Stimulated activated CD8-positive, alpha-beta memory T cell treated with anti-CD3 and anti-CD28 coated beads, Interleukin-4, amount 100 ng/mL, for 1 hour (primary cell): ENCODE data around the gene RNF167.

ENCODE experiments used
- DNase-seq, 2 donors: peaks; one replicate each; pipeline ENCODE4 v3.0.0-alpha.2; 2020; ENCODE audit warnings: low read depth in 2 of 2, low spot score in 1 of 2

RNF167 gene

DNA sequence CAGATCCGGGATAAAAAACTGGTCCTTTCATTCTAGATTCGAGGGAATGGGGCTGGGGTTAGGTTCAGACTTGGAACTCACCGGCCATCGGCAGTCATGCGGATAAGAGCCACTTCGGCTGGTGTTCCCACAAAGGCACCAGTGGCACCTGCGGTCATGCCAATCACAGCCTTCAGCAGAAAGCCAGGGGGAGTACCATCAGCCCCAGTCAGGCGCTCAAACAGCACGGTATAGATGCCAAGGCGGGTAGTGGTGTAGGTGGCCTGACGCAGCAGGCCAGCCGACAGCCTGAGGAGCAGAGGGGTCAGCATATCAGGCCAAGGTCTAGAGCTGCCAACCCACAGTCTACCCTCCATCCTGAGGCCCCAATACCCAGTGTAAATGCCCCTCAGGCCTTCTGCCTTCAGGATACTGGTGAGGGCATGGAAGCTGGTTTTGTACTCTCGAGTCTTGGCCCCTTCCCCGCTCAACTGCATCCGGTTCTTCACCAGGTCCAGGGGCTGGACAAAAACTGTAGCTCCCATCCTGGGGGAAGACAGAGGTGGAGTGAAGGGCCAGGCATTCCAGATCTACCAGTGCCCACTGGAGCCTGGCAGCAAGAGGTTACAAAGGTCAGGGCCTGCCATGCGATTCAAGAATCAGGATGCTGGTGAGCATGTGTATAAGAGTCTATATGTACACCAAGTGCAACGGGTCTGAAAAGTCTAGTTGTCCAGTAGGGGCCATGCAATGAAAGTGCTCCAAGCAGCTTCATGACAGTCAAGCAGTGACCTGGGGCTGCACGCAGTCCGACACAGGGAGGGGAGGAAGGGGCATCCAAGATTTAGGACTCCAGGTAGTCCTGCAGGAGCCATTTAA is 1.2 kb upstream of the RNF167 start:
- no peak for DNase-seq

DNA sequence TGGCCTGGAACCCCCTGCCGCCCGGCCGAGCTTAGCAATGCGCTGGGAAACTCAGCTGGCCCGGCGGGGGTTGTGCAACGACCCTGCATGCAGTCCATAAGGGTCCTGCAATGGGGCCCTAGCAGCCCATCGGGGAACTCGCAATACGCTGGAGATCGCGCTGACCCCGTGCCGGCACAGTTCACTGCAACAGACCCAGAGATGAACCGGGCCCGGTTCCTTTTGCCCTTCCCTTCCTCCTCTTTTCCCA is 597 bp upstream of the RNF167 start:
- DNase-seq = no peak

DNA sequence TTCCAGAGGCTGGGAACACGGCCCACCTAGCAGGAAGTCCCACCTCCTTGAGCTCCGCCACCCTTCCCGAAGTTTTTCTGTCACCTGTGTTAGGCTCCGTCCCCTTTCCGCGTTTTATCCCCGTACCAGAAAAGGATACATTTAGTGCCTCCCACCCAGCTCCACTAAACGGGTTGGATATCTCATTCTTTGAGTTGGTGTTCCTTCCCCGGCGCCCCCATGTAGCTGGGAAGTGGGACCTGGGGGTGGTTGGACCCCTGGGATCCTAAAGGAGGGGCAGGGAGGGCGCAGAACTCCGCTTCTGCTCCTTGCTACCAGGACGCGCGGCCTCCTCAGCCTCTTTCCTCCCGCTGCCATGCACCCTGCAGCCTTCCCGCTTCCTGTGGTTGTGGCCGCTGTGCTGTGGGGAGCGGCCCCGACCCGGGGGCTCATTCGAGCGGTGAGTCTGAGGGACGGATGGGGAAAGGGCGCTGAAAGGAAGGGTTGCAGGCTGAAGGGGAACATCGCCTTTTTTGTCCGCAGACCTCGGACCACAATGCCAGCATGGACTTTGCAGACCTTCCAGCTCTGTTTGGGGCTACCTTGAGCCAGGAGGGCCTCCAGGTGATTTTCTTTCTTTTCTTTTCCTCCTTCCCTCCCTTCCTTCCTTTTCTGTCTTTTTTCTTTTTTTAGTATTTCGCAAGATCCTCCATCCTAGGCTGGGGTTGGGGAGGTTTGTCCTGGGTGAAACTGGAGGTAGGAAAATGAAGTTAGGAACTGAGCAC is 669 bp downstream of the RNF167 start:
- no peak for DNase-seq

GRCh38 chr17:4941319-4941610 is 1.2 kb downstream of the RNF167 start:
- no peak for DNase-seq

- no peak for DNase-seq
Measured at GRCh38 chr17:4942760-4943508, 2.9 kb downstream of the RNF167 start.

DNA sequence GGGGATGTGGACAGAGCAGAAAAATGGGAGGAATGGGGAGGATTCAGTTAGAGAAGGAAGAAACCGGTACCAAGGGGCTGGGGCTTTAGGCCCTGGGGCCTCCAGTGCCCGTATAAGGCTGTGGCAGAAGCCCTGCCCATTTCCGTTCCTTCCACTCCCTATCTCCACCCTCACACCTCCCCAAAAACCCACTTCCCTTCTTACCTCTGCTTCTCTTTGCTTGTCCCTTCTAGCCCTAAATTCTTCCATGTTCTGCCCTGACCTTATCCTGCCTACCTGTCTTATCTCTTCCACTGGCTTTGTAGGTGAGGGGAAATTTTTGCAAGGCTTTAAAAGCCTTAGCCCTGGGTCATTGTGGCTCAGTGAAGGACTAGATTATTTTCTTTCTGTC is 4.1 kb downstream of the RNF167 start:
- DNase-seq = no peak

- DNase-seq = no peak
Measured at GRCh38 chr17:4944554-4945175, 4.6 kb downstream of the RNF167 start.

GRCh38 chr17:4945176-4945943 is 5.3 kb downstream of the RNF167 start:
- peak; percentile 61 to 64 for DNase-seq

GRCh38 chr17:4945944-4946280 is 5.8 kb downstream of the RNF167 start:
- DNase-seq = no peak

GRCh38 chr17:4946312-4946976 is 6.4 kb downstream of the RNF167 start:
- no peak for DNase-seq

- no peak for DNase-seq
Measured at GRCh38 chr17:4947010-4947410, 6.9 kb downstream of the RNF167 start.

GRCh38 chr17:4947411-4948165 is 7.5 kb downstream of the RNF167 start:
- DNase-seq = no peak

DNA sequence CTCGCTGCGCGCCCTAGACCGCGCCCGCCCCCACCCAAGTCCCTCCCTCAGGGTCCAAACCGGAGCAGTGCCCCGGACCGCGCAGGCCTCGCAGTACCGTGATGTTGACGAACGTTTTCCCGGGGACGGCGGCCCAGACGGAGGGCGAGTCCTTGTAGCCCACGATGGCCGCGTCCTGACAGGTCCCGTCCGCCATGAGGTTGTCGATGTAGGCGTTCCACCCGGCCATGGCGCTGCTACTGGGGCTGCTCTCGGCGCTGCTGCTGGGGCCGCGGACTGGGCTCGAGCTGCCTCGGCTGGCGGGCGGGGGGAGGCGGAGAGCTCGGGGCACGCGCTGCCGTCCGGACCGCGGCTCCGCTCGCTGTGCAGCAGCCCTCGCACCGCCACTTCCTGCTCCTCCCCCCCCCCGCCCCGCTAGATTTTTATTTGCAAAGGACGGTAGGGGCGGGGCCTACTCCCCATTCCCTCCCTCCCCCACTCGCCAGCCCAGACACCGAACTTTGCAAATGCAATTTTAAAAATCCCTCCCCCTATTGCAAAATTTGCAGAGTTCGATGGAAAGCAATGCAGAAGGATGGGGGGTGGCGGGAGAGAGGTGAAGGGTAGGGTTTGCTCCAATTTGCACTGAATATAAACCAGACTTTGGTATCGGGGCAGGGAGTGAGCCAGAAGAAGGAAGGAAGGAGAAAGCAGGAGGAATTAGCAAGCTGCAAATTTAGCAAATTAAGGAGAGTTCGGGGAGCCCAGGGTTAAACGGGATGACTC is 8.3 kb downstream of the RNF167 start, which contains the start of gene PFN1:
Gene PFN1 (minus strand): TSS at position 365 of the 765 bp plus-strand sequence. CDS start 136 bp downstream, at position 229.
- DNase-seq = peak; percentile 75 to 82

GRCh38 chr17:4948931-4949320 is 8.9 kb downstream of the RNF167 start:
- DNase-seq = no peak

DNA sequence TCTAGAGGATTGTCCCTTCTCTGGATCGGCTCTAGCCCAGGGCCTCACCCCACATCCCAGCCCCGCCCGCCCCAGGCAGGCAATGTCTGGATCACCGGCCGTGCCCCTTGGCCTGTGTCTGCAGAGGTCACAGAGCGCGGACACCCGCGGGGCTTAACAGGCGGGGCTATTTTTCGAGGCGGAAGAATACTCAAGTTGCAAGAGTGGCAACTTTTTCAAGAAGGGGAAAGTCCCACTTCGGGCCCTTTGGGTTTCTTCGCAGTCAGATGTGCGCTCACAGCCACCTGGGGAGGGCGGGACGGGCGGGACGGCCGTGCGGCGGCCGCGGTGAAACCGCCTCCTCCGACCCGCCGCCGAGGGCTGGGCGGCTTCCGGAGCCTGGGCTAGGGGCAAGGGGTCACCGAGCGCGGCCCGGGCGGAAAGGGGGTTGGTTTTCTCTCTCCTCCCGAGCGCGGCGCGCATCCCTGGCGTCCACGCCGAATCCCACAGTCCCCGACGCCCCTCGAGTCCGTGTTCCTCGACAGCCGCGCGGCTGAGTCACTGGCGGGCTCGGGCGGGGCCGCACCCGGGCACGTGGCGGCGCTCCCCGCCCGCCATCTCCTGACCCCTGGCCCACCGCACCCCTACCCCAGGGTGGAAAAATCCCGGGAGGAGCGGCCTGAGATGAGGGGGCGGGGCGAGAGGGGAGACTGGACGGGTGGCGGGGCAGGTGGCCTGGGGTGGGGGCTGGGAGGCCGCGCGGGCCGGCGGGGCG is 9.4 kb downstream of the RNF167 start:
- no peak for DNase-seq

GRCh38 chr17:4950075-4950745 is 10.1 kb downstream of the RNF167 start:
- DNase-seq = no peak

DNA sequence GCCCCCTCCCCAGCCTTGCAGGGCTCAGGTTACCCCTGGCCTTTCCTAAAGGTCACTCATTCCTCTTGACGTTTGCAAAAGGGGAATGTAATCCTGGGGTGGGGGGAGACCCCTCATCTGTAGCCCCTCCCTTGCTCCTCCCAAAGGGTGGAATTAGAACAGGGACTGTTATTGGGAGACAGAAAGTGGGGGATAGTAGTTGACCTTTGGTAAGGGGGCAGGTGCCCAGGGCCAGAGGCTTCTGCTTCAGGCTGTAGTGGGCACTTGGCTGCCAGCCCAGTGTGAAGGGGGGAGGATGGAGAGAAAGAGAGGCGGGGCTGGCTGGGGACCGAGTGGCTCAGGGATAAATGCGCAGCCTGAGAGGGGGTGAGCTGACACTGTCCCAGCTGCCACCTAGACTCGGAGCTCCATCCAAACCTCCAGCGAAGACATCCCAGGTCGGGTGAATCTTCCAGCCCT is 10.7 kb downstream of the RNF167 start, which contains the start of gene ENO3:
Gene ENO3 (plus strand): TSS at position 374 of the 459 bp plus-strand sequence. CDS start 711 bp downstream, outside the sequence.
- DNase-seq = no peak
